Measurements from ENCODE around the gene CEP250. TPM values are rescaled to one million over a fixed set of nuclear protein-coding genes. Genes with fewer than 3 reads are reported as not detected.

Gene CEP250
- total RNA-seq, 1 experiment from 2014 or later, result 29.3 TPM

- no peak for DNase-seq (ENCODE audit: low spot score)
- in situ Hi-C loops (cut with HindIII; ENCODE audit: low sequenced_read_pairs), result no loop called here
These were observed 23.5 kb downstream of the CEP250 start for GRCh38 chr20:35478804-35479472.

GRCh38 chr20:35479798-35480197 is 24.4 kb downstream of the CEP250 start:
- no peak for DNase-seq (ENCODE audit: low spot score)
- in situ Hi-C loops (cut with HindIII; ENCODE audit: low sequenced_read_pairs), result no loop called here

DNA sequence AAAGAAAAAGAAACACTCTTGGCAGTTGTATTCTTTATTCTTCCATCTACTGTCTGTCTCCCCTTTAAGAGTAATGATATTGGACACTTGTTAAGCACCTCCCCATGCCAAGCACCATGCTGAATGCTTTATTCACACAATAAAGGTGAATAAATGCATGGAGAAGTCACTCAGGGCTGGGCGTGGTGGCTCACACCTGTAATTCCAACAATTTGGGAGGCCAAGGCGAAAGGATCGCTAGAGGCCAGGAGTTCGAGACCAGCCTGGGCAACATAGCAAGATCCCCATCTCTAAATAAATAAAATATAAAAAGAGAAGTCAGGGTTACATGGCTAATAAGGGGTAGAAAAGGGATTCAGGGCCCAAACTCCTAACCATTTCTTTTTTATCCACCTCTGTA is 32.1 kb downstream of the CEP250 start:
- no peak for DNase-seq (ENCODE audit: low spot score)
- in situ Hi-C loops (cut with HindIII; ENCODE audit: low sequenced_read_pairs), result no loop called here

DNA sequence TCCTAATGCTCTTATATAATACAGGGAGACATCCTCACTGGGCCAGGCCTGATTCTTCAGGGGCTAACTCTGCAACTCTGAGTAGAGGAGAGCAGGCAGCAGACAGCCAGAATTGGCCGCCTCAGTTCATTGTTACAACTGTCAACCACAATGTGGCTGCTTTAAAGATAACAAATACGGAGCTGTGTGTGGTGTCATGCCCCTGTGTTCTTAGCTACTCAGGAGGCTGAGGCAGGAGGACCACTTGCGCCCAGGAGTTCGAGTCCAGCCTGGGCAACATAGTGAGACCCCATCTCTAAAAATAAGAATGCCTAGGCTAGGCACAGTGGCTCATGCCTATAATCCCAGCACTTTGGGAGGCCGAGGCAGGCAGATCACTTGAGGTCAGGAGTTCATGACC is 34.3 kb downstream of the CEP250 start:
- in situ Hi-C loops (cut with HindIII; ENCODE audit: low sequenced_read_pairs), result no loop called here
- DNase-seq (ENCODE audit: low spot score), result no peak

- DNase-seq (ENCODE audit: low spot score), result peak; percentile 6
- in situ Hi-C loops (cut with HindIII; ENCODE audit: low sequenced_read_pairs), result no loop called here
These were observed 35.4 kb downstream of the CEP250 start for GRCh38 chr20:35490736-35491181.

DNA sequence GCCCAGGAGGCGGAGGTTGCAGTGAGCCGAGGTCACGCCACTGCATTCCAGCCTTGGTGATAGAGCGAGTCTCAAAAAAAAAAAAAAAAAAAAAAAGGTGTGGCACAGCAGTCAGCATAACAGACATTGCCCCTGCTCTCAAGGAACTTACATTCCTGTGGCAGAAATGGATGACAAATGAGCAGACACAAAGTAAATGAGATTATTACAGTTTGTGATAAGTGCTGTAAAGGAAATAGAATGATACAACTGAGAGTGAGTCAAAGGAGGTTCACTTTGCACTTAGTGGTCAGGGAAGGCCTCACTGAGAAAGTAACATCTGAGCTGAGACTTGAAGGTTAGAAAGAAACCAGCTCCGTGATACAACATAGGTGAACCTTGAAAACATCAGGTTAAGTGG is 36.4 kb downstream of the CEP250 start:
- DNase-seq (ENCODE audit: low spot score), result no peak
- in situ Hi-C loops (cut with HindIII; ENCODE audit: low sequenced_read_pairs), result no loop called here

GRCh38 chr20:35492352-35492751 is 37.0 kb downstream of the CEP250 start:
- in situ Hi-C loops (cut with HindIII; ENCODE audit: low sequenced_read_pairs), result no loop called here

DNA sequence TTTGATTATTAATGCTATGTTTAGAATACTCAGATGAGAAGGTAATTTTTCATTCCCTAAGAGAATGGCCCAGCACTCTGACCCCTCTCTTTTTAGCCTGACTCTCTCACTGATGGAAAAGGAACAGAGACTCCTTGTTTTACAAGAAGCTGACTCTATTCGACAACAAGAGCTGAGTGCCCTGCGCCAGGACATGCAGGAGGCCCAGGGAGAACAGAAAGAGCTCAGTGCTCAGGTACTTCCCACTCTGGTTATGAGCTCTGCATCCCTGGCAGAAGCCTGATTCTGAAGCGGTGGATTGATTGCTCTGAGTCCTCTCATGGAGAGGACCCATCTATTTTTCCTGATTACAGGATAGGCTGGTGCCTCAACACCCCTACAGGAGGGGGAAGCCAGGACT is 41.1 kb downstream of the CEP250 start:
- DNase-seq (ENCODE audit: low spot score), result no peak
- in situ Hi-C loops (cut with HindIII; ENCODE audit: low sequenced_read_pairs), result no loop called here

More at GRCh38 chr20:35492352-35492751, 37.0 kb downstream of the CEP250 start:
- DNase-seq (ENCODE audit: low spot score), result no peak

DNA sequence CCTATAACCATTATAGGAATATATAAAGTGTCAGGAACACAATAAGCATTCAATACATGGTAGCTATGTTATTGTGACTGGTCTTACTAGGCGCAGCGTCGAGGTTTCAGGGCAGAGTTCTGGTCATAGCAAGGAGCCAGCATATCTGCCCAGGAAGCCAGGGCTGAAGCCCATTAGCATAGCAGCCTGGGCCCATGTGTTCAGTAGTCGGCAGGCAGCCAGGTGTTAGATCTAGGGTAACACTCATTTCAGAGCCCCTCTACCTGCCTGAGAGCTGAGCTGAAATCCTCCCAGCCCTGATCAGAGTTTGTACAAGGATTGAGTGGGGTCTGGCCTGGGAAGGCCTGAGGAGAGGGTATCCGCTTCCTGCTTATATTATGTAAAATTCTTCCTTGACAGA is 41.9 kb downstream of the CEP250 start:
- in situ Hi-C loops (cut with HindIII; ENCODE audit: low sequenced_read_pairs), result no loop called here
- no peak for DNase-seq (ENCODE audit: low spot score)

DNA sequence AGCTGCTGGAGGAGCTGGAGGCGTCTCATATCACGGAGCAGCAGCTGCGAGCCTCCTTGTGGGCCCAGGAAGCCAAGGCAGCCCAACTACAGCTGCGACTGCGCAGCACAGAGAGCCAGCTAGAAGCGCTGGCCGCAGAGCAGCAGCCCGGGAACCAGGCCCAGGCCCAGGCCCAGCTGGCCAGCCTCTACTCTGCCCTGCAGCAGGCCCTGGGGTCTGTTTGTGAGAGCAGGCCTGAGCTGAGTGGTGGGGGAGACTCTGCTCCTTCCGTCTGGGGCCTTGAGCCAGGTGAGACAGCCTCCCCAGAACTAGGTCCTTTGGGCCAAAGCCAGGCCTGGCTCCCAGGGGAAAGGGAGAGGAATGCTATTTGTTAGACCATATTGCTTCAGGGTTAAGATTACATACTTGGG is 42.4 kb downstream of the CEP250 start:
- in situ Hi-C loops (cut with HindIII; ENCODE audit: low sequenced_read_pairs), result no loop called here
- DNase-seq (ENCODE audit: low spot score), result no peak

DNA sequence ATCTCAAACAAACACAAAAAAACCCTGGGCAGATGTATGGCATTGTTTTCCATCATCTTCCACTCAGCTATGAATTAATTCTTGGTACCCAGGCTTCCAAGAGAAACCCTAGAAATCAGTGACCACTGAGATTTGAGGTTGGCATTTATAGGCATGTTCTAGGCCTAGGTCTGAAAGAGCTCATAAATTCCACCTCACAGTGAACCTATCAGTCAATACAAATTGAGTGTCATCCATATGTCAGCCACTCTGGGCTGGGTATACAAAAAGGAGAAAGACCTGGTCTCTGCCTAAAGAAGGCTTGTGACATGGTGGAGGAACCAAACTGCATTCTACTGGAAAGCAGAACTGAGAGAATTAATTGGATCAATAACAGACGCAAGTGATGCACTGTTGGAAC is 43.9 kb downstream of the CEP250 start:
- in situ Hi-C loops (cut with HindIII; ENCODE audit: low sequenced_read_pairs), result no loop called here
- no peak for DNase-seq (ENCODE audit: low spot score)

DNA sequence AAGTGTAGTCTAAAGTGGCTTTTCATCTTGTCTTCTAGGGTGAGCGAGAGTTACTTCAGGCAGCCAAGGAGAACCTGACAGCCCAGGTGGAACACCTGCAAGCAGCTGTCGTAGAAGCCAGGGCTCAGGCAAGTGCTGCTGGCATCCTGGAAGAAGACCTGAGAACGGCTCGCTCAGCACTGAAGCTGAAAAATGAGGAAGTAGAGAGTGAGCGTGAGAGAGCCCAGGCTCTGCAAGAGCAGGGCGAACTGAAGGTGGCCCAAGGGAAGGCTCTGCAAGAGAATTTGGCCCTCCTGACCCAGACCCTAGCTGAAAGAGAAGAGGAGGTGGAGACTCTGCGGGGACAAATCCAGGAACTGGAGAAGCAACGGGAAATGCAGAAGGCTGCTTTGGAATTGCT is 47.0 kb downstream of the CEP250 start:
- no peak for DNase-seq (ENCODE audit: low spot score)
- in situ Hi-C loops (cut with HindIII; ENCODE audit: low sequenced_read_pairs), result no loop called here

- DNase-seq (ENCODE audit: low spot score), result no peak
- in situ Hi-C loops (cut with HindIII; ENCODE audit: low sequenced_read_pairs), result no loop called here
These were observed 47.9 kb downstream of the CEP250 start for GRCh38 chr20:35503281-35503680.

DNA sequence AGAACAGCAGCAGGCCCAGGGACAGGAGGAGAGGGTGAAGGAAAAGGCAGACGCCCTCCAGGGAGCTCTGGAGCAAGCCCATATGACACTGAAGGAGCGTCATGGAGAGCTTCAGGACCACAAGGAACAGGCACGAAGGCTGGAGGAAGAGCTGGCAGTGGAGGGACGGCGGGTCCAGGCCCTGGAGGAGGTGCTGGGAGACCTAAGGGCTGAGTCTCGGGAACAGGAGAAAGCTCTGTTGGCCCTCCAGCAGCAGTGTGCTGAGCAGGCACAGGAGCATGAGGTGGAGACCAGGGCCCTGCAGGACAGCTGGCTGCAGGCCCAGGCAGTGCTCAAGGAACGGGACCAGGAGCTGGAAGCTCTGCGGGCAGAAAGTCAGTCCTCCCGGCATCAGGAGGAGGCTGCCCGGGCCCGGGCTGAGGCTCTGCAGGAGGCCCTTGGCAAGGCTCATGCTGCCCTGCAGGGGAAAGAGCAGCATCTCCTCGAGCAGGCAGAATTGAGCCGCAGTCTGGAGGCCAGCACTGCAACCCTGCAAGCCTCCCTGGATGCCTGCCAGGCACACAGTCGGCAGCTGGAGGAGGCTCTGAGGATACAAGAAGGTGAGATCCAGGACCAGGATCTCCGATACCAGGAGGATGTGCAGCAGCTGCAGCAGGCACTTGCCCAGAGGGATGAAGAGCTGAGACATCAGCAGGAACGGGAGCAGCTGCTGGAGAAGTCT is 48.6 kb downstream of the CEP250 start:
- in situ Hi-C loops (cut with HindIII; ENCODE audit: low sequenced_read_pairs), result no loop called here
- peak; percentile 91 for DNase-seq (ENCODE audit: low spot score)

- in situ Hi-C loops (cut with HindIII; ENCODE audit: low sequenced_read_pairs), result no loop called here
- DNase-seq (ENCODE audit: low spot score), result no peak
These were observed 49.4 kb downstream of the CEP250 start for GRCh38 chr20:35504751-35505150.

- no peak for DNase-seq (ENCODE audit: low spot score)
- in situ Hi-C loops (cut with HindIII; ENCODE audit: low sequenced_read_pairs), result no loop called here
These were observed 50.8 kb downstream of the CEP250 start for GRCh38 chr20:35506179-35506578.

DNA sequence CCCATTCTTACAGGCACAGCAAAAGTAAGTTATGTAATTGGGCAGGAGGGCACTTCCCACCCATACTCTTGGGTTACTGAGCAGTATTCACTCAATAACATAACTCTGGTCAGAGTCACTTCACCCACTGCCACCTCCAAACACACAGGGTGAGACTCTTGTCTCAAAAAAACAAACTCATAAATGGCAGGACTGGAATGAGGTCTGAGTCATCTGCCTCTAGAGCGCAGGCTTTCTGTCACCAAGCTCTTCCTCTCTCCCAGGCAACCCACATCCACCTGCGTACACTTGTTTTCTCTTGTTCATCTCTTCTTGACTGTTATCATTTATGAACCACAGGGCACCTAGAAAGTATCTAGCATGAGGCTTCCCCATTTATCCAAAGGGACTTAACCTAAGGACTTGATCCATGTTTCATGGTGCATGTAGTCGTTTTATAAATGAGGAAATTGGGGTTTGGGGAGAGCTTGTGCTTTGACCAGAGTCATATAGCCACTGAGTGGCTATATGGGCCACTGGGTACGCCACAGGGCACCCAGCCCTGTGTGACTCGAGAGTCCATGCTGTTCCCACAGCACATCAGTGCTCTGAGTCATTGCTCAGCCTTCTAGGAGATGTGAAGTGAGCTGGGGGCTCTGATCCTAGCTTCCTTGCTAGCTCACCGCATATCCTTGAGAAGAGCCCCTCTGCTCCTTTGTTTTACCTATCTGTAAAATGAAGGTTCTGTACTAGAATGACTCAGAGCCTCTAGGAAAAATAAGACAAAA is 51.7 kb downstream of the CEP250 start:
- DNase-seq (ENCODE audit: low spot score), result no peak
- in situ Hi-C loops (cut with HindIII; ENCODE audit: low sequenced_read_pairs), result no loop called here

- DNase-seq (ENCODE audit: low spot score), result no peak
- in situ Hi-C loops (cut with HindIII; ENCODE audit: low sequenced_read_pairs), result no loop called here
These were observed 53.3 kb downstream of the CEP250 start for GRCh38 chr20:35508493-35509218.

DNA sequence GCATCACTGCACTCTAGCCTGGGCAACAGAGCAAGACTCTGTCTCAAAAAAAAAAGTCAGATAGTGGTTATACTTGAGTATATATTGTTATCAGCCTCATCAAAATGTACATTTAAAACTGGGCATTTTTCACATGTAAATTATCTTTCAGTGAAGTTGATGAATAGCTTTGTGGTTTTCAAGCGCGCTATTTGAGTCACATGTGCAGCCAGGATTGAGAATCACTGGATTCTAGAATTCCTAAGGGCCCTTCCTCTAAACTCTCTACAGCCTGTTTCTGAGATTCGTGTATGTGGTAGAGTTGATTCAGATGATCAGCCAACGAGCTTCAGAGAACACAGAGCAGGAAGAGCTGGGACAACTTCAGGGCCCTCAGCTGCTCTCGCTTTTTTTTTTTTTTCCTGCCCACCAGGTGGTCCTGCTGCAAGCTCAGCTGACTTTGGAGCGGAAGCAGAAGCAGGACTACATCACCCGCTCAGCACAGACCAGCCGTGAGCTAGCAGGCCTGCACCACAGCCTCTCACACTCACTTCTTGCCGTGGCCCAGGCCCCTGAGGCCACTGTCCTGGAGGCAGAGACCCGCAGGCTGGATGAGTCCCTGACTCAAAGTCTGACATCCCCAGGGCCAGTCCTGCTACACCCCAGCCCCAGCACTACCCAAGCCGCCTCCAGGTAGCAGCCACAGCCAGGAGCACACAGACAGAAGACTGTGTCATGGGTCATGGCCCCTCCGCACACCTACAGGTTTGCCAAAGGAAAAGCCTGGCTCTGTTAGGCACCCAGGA is 55.7 kb downstream of the CEP250 start:
- DNase-seq (ENCODE audit: low spot score), result no peak
- in situ Hi-C loops (cut with HindIII; ENCODE audit: low sequenced_read_pairs), result no loop called here

All from G401 (cell line).